HG02852 (cell line): ENCODE results near the gene NAGLU.
"Not testable (repeated sequence)": the region's sequence is repeated elsewhere in the genome, so short reads cannot be mapped to it uniquely, and the experiment has no call there.

Experiments used
- ATAC-seq: cut with Tn5 transposase; IDR thresholded peaks from one replicate; pipeline ENCODE4 v1.9.1; 2021; ENCODE audit warnings: mild to moderate bottlenecking, moderate library complexity; ENCODE audit not compliant: unreplicated experiment

The NAGLU gene

DNA sequence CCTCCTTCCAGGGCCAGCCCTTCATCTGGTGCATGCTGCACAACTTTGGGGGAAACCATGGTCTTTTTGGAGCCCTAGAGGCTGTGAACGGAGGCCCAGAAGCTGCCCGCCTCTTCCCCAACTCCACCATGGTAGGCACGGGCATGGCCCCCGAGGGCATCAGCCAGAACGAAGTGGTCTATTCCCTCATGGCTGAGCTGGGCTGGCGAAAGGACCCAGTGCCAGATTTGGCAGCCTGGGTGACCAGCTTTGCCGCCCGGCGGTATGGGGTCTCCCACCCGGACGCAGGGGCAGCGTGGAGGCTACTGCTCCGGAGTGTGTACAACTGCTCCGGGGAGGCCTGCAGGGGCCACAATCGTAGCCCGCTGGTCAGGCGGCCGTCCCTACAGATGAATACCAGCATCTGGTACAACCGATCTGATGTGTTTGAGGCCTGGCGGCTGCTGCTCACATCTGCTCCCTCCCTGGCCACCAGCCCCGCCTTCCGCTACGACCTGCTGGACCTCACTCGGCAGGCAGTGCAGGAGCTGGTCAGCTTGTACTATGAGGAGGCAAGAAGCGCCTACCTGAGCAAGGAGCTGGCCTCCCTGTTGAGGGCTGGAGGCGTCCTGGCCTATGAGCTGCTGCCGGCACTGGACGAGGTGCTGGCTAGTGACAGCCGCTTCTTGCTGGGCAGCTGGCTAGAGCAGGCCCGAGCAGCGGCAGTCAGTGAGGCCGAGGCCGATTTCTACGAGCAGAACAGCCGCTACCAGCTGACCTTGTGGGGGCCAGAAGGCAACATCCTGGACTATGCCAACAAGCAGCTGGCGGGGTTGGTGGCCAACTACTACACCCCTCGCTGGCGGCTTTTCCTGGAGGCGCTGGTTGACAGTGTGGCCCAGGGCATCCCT, 7.4 kb downstream of the NAGLU start:
- no peak for ATAC-seq

DNA sequence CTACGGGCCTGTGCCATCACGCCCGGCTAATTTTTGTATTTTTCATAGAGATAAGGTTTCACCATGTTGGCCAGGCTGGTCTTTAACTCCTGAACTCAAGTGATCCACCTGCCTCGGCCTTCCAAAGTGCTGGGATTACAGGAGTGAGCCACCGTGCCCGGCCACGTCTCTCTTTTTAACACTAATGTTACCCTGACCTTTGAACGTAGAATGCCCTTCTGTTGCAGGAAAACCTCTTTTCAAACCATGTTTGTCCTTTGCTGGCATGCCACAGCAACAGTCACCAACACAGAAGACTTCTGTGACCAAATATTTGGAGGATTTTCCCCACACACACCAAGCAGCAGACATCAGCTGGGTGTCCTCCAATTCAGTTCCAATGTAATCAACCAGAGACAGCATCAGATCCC, 8.8 kb downstream of the NAGLU start:
- ATAC-seq = no peak

DNA sequence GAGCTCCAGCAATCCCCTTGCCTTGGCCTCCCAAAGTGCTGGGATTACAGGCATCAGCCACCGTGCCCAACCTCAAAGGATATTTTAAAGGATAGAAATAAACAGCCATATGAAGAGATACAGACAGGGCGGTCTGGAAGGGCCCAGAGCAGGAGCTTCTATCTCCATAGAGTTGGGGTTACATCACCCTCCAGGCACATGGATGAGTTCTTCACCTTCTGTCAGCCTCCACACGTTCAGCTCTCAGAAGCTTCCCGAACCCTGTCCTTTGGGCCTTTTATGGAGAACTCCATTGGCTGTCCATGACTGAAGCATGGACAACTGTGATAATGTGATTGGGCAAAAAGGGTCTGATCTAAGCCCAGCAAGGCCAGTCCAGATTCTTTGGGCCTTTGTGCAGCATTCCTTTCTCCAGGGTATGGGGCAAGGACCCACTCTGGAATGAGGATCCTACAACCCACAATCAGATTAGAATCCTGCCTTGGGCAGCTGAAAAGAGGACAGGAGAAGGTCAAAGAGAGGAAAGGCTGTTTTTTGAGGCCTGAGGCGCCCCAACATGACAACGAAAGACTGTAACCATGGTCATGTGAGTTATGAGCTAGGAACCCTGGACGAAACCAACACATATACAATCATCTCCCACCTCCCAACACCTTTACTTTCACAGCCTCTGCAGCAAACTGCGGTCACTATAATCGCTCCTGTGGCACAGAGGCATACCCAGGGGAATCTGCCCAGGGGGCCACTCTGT, 9.9 kb downstream of the NAGLU start:
- not testable (repeated sequence) for ATAC-seq

DNA sequence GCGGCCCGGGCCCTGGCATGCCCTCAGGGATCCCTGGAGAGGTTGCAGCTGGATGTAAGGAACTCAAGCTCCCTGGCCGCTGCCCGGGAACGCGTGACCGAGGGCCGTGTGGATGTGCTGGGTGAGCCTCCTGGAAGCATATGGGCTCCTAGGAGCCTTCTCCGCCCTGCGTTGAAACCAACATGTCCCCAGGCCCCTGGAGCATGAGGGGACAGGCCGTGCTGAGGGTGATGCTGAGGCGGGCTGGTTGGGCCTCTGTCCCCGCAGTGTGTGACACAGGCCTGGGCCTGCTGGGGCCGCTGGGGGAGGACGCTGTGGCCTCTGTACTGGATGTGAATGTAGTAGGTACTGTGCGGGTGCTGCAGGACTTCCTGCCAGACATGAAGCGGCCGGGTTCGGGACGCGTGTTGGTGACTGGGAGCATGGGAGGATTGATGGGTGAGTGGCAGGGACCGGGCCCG, 11.0 kb downstream of the NAGLU start:
- ATAC-seq = no peak

DNA sequence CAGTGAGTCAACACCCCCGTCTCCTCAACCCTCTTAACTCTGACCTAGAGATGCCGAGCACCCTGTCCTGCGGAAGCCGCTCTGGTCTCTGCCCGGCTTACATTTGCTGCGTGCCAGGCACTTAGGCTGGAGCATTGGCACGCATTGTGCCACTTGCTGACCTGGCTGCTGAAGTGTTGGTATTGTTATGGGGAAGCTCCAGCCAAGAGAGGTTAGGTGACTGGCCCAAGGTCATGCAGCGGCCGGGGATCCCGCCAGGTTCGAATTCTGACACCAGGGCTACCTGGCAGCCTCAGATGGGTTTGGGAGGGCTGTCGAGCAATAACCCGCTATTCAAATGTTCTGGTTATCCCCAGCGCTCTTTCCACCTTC, 11.6 kb downstream of the NAGLU start:
- no peak for ATAC-seq

DNA sequence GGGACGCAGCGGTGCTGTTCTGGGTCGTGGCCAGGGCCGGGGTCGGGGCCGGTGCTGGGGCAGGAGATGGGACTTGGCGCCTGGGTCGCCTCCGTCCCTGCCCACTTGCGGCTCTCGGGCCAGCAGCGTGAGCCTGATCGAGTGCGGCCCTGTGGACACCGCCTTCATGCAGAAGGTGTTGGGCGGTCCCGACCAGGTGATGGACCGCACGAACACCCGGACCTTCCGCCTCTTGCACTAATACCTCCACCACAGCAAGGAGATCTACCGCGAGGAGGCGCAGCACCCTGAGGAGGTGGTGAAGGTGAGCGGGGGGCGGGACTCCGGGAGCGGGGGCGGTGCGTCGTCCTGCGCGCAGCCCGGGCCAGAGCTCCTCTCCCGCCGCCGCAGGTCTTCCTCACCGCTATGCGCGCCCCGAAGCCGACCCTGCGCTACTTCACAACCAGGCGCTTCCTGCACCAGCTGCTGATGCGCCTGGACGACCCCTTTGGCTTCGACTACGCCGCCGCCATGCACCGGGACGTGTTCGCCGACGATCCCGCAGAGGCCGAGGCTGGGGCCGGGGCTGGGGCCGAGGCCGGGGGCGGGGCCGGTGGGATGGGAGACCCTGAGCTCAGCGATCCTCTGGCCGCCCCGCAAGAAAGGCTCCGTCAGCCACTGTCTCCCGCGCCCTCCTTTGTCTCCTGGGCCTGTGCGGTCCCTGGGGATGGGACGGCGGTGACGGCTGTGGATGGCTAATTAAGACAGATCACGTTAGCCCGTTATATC, 12.2 kb downstream of the NAGLU start:
- ATAC-seq = no peak

DNA sequence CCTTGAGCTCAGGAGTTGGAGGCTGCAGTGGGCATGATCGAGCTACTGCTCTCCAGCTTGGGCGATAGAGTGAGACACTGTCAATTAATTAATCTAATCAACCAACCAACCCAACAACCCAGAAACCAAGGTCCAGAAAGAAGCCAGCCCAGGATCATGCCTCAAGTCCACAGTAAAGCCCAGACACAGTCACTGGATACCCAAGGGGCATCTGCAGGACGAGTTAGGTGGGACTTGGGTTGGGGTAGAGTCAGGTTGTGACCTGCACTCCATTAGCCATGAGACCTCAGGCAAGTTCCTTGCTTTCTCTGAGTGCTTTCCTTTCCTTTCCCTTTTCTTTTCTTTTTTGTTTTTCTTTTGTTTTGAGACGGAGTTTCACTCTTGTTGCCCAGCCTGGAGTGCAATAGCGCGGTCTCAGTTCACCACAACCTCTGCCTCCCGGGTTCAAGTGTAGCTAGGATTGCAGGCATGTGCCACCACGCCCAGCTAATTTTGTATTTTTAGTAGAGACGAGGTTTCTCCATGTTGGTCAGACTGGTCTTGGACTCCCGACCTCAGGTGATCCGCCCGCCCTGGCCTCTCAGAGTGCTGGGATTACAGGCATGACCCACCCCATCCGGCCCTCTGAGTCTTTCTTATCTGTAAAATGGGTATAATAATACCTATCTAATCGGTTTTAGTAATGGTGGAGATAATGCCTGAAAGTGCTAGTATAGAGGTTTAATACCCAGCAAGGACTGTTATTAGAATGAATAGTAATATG, 13.1 kb downstream of the NAGLU start:
- ATAC-seq = no peak

DNA sequence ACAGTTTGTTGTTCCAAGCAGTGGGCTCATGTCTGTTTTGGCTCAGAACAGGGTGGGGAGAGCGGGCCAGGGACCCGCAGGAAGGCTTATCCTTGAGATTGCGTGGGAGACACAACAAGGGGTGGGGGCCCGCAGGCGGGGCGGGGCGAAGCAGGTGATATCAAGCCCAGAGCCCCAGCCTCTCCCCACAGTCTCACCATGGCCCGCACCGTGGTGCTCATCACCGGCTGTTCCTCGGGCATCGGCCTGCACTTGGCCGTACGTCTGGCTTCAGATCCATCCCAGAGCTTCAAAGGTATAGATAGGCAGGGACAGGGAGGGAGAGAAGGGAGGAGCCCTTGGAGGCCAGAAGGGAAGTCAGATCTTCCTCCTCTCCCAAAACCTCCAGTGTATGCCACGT, 16.7 kb downstream of the NAGLU start, which contains the start of gene HSD17B1:
HSD17B1 (plus strand) TSS at position 188 of the 400 bp plus-strand sequence; CDS start at position 199, 11 bp downstream.
- not testable (repeated sequence) for ATAC-seq

DNA sequence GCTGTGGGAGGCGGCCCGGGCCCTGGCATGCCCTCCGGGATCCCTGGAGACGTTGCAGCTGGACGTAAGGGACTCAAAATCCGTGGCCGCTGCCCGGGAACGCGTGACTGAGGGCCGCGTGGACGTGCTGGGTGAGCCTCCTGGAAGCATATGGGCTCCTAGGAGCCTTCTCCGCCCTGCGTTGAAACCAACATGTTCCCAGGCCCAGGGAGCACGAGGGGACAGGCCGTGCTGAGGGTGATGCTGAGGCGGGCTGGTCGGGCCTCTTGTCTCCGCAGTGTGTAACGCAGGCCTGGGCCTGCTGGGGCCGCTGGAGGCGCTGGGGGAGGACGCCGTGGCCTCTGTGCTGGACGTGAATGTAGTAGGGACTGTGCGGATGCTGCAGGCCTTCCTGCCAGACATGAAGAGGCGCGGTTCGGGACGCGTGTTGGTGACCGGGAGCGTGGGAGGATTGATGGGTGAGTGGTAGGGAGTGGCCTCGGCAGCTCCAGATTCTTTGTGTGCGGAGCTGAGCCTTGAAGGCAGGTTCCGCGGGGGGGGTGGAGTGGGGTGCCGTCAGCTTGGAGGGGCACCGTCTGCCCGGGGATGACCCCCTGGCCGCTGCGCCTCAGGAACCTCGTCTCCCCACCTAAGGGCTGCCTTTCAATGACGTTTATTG, 17.2 kb downstream of the NAGLU start:
- no peak for ATAC-seq

DNA sequence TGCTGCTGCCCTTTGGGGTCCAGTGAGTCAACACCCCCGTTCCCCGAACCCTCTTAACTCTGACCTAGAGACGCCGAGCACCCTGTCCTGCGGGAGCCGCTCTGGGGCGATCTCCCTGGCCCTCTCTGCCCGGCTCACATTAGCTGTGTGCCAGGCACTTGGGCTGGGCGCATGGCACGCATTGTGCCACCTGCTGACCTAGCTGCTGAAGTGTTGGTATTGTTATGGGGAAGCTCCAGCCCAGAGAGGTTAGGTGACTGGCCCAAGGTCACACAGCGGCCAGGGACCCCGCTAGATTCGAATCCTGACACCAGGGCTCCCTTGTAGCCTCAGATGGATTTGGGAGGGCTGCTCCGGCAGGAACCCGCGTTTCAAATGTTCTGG, 17.8 kb downstream of the NAGLU start:
- ATAC-seq = no peak

DNA sequence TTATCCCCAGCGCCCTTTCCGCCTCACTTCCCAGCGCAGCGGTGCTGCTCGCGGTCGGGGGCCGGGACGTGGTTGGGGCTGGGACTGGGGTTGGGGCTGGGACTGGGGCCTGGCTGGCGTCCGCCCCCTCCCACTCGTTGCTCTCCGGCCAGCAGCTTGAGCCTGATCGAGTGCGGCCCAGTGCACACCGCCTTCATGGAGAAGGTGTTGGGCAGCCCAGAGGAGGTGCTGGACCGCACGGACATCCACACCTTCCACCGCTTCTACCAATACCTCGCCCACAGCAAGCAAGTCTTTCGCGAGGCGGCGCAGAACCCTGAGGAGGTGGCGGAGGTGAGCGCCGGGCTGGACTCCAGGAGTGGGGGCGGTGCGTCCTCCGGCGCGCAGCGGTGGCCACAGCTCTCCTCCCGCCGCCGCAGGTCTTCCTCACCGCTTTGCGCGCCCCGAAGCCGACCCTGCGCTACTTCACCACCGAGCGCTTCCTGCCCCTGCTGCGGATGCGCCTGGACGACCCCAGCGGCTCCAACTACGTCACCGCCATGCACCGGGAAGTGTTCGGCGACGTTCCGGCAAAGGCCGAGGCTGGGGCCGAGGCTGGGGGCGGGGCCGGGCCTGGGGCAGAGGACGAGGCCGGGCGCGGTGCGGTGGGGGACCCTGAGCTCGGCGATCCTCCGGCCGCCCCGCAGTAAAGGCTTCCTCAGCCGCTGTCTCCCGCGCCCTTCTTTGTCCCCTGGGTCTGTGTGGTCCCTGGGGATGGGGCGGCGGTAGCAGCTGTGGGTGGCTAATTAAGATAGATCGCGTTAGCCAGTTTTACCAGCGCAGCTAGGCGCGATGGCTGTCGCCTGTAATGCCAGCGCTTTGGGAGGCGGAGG, 18.4 kb downstream of the NAGLU start:
- peak; percentile 86 for ATAC-seq

DNA sequence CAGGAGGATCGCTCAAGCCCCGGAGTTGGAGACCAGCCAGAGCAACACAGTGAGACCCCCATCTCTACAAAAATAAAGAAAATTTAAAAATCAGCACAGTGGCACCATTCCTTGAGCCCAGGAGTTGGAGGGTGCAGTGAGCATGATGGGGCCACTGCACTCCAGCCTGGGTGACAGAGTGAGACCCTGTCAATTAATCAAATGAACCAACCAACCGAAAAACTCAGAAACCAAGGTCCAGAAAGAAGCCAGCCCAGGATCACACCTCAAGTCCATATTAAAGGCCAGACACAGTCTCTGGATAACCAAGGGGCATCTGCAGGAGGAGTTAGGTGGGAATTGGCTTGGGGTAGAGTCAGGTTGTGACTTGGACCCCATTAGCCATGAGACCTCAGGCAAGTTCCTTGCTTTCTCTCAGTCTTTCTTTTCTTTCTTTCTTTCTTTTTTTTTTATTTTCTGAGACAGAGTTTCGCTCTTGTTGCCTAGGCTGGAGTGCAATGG, 19.1 kb downstream of the NAGLU start:
- no peak for ATAC-seq

DNA sequence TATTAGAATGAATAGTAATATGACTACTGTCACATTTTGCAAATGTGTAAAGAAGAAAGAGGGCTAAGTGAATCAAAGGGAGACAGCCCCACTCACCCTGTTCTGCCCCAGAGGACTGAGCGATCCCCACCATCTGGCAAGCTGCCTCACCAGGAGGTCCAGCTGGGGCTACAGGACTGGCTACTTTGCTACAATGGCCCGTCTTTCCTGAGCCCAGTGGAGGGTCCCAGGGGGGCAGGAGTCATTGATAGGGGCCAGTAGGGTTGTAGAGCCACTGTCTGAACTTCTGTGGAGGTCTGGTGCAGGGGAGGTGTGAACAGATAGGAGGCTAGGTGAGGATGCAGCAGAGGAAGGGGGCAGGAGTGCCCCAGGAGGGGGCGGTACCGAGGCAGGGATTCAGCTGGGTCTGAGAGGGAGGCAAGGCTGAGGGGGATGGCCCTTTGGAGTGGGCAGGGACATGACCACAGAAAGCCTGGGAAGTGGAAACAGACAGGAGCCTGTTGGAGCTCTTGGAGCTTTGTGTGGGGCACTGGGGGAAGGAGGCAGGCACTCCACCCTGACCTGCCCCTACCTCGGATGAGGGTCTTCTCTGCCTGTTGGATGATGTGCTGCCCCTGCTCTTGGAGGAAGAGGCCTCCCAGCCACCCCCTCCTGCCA, 20.0 kb downstream of the NAGLU start:
- ATAC-seq = not testable (repeated sequence)

DNA sequence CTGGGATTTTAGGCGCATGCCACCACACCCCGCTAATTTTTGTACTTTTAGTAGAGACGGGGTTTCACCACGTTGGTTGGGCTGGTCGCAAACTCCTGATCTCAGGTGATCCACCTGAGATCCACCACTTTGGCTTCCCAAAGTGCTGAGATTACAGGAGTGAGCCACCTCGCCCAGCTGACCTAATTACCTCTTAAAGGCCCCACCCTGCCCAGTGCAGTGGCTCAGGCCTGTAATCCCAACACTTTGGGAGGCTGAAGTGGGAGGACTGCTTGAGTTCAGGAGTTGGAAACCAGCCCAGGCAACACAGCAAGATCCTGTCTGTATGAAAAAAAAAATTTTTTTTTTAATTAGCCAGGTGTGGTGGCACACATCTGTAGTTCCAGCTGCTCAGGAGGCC, 23.0 kb downstream of the NAGLU start:
- ATAC-seq = no peak

DNA sequence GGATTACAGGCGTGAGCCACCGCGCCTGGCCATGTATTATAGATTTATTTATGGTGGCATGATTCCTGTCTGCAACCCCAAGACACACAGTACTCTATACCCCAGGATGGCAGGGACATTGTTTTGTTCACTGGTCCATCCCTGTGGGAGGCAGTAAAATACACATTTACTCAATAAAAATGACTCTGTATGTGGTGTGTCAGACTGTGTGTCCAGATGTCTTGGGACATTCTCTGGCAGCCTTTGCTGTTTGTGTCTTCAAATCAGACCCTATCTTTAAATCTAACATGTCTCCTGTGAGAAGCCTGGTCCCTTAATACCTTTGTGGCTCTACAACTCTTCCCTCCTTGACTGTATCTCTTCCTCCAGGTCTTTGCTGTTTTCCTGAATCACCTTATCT, 24.2 kb downstream of the NAGLU start:
- ATAC-seq = no peak

DNA sequence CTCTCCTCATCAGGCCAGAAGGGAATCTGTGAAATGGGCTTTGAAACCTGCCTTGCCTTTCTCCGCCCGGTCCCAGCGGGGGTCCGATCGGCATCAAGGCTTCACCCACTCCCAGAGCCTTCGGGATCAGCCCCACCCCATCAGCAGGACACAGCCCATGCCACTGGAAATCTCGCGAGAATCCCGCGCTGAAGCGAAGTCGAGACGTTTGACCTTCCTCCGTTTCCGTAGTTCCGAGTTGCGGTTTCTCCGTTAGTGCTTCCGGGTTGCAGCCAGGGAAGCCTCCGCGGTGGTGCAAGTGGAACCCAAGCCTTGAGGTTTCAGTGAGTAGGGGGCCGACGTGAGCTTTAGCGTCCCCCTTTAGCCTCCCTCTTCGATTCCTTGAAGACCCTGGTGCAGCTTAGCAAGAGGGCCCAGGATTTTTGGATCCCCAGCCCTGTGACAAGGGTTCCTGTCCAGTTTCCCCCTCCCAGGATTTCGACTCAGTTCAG, 25.9 kb downstream of the NAGLU start, which contains the start of gene COASY:
COASY (plus strand) TSS at position 252 of the 491 bp plus-strand sequence. CDS start 475 bp downstream, outside the sequence.
- peak; percentile 51 for ATAC-seq

DNA sequence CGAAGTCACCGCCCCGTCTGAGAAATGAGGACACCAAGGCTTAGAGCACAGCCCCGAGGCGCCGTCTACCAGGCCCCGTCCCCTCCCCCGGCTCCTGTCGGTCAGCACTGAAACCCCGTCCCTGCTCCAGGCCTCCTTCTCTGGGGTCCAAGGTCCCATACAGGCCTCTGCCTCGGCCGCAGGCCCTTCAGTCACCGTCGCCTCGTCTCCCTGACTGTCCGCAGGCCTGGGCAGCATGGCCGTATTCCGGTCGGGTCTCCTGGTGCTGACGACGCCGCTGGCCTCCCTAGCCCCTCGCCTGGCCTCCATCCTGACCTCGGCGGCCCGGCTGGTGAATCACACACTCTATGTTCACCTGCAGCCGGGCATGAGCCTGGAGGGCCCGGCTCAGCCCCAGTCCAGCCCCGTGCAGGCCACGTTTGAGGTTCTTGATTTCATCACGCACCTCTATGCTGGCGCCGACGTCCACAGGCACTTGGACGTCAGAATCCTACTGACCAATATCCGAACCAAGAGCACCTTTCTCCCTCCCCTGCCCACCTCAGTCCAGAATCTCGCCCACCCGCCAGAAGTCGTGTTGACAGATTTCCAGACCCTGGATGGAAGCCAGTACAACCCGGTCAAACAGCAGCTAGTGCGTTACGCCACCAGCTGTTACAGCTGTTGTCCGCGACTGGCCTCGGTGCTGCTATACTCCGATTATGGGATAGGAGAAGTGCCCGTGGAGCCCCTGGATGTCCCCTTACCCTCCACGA, 26.5 kb downstream of the NAGLU start:
- ATAC-seq = no peak
